Femur (tissue), 1 donor: ENCODE measurements around the gene CETN2.
"Not testable (repeated sequence)": the region's sequence is repeated elsewhere in the genome, so short reads cannot be mapped to it uniquely, and the experiment has no call there.

Experiments used
- DNase-seq: peaks from one replicate; pipeline ENCODE4 v3.0.0-alpha.2; 2017

The CETN2 gene

DNA sequence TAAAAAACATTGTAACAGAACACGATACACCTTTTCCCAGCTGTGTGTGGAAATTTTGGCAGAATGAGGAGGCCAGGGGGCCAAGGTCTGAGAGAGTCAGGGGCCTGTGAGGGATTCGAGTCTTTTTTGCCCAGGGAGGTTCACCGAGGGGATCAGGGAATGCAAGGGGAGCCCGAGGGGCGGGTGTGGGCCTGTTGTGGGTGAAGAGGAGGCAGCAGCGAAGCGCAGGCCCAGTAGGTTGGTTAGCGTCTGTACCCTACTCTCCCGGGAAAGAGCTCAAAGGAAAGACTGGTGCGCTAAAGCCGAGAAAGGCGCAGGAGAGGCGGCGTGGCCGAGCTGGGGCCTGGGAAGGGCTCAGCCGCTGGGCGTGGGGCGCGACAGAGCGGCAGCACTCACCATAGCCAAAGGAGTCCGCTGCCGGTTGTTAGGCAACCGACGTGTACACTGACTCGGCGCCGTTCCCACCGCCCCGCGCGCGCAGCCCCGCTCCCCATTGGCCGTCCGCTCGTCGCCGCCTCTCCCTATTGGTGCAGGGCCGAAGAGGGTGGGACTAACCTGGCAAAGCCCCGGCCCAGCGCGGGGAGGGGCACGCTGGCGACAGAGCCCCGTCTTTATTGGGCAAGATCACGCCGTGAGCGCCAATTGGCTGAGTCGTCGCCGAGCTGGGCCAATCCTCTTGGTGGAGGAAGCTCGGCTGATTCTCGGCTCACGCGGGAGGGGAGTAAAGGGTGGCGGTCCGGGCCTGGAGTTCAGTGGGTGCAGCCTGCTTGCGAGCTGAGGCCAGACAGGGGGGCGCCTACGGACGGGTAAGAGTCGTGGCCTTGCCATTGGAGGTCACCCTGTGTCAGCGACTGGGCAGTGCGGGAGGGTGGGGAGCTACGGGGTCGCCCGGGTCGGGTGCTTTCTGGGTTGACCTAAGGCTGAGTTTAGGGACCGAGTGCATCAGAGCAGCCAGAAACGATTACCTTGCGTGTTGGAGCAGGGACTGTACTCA is at the start of gene CETN2, which contains the start of gene NSDHL:
CETN2 (minus strand) TSS at position 446 of the 994 bp plus-strand sequence; CDS start at position 399, 47 bp downstream.
NSDHL (plus strand) TSS at position 752 of the 994 bp plus-strand sequence. CDS start 15,262 bp downstream, outside the sequence.
- peak; percentile 98 for DNase-seq

DNA sequence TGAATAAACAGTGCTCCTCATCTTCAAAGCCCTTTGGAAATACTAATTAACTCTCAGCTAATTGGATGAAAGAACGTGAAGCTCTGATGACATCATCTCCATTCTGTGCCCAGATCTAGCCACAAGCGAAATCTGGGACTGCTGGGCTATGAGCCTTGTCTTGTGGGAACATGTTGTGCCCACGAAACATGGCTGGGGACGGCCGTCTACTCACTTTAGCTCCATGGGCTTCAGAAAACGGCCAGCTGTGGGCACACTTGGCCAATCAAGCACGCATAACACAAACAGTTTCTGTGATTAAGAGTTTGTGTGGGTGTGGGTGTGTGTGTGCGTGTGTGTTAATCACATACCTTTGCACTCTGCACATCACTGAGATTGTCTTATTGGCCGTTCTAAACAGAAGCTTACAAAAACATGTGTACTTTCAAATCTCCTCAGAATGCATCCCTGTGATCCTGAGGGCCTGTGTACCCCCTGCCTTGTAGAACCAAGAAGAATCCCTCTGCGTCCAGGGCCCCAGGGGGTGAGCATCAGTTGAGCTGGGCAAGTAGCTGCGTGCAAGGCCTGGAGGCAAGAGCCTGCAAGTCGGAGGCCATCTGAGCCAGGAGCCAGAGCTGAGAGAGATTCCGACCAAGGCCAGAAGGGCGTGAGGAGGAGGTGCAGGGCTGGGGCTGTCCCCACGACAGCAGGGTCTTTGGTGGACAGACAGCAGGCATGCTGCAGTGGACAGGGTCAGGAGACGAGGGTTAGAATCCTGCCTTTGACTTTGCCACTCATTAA is 48.6 kb upstream of the CETN2 start:
- no peak for DNase-seq

DNA sequence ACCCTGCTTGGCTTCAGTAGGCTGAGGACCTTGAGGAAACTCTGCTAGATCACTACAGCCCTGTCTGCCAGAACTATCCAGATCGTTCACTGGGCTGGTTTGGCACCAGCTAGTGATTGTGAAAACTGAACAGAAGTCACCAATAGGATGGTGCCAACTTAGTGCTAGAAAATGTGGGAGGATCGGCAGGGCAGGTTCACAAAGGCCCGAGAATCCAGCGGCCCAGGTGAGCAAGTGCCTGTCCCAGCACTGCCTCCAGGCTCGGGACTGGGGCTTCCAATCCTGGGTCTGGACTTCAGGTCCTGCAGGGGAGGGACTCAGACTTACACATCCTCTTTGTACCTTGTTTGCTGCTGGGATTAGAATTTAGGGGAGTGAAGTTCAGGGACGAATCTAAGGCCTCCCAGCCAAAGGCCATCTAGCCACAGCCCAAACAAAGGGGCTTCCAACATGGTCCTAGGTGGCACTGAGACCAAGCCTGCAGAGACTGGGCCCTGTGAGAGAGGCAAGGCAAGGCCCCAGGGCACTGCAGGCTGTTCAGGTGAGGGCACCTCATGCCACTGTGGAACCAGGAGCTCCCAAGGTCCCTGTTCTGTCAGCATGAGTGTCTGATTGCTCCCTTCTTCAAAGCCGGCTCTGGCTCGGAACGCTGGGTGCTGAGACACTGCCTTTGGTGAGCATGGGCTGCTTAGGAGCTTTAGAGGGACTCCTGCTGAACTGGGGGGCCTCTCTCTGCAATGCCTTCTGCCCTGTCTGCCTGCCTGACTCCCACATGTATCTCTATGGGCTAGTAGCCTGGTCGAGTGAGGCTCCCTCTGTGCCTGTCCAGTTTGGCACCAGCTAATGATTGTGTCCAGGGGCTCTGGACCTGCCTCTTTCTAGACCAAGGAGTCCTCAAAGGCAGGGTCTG is 46.6 kb upstream of the CETN2 start:
- no peak for DNase-seq

- DNase-seq: no peak
These were observed 42.8 kb upstream of the CETN2 start for GRCh38 chrX:152873361-152873760.

DNA sequence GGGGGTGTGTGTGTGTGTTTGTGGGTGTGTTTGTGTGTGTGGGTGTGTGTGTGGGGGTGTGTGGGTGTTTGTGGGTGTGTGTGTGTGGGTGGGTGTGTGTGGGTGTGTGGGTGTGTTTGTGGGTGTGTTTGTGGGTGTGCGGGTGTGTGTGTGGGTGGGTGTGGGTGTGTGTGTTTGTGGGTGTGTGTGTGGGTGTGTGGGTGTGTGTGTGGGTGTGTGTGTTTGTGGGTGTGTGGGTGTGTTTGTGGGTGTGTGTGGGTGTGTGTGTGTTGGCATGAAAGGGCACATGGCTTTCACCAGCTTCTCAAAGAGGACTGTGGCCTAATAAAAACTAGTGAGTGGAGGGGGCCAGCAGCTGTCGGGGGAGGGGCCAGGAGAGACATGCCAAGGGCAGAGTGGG is 42.0 kb upstream of the CETN2 start:
- no peak for DNase-seq

DNA sequence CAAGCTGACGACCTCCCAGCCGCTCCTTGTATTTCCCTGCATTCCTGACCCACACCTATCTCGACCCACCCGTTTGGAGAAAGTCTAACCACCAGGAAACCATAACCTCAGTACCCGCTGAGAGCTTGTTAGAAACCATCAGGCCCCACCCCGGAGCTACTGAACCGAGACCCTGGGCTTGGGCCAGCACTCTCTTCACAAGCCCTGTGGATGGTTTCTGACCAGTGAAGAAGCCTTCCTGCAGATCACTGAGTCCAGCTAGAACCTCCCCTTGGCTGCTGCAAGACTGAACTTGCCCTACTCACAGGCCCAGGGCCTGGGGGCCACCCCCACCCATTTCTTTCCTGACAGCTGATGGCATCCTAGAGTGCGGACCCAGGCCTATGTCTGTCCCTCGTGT is 40.7 kb upstream of the CETN2 start:
- DNase-seq: no peak

GRCh38 chrX:152869972-152870371 is 39.4 kb upstream of the CETN2 start:
- no peak for DNase-seq

- DNase-seq: no peak
These were observed 35.8 kb upstream of the CETN2 start for GRCh38 chrX:152866386-152866785.

DNA sequence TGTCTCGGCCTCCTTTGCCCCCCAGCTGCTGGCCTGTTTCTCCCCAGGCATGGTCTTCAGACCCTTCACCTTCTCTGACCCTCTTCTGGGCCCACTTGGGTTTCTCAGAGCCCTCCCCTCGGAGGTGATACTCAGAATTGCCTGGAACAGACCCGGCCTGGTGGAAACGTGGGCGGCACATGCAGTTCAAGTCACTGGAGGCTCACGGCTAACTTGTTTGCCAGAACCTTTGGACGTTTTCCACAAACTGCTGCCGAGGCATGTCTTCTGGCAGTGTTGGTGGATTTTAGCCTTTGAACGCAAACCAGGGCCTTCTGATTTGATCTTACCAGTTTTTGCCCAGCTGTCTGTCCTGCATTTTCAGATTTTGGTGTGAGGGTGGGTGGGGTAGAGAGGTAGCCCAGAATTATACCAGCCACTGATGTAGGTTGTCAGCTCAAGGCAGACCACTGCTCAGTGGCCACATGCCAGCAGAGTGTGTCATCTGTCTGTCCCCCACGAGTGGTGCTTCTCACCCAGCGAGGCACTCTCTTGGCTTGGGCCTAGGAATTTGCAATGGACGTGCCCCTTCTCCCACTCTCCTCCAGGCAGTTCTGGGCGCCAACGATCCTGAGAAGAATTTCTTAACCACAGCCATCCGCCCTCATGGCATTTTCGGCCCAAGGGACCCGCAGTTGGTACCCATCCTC is 34.8 kb upstream of the CETN2 start:
- DNase-seq: no peak

DNA sequence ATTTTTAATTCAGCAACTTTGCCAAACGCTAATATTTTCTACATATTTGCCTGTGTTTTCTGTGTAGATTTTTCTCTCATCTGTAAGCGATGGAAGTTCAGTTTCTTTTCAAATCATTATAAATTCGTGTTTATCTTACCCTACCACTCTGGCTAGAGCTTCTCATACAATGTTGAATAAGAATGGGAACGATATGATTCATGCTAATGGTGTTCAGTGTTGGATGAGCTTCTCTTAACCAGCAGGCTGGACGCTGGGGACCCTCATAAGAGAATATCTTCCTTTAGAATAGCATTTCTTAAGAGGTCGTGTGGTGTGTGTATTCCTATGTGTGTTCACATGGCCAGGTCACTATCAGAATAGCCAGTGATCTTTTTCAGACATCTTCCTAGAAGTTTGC is 31.3 kb upstream of the CETN2 start:
- DNase-seq: no peak

DNA sequence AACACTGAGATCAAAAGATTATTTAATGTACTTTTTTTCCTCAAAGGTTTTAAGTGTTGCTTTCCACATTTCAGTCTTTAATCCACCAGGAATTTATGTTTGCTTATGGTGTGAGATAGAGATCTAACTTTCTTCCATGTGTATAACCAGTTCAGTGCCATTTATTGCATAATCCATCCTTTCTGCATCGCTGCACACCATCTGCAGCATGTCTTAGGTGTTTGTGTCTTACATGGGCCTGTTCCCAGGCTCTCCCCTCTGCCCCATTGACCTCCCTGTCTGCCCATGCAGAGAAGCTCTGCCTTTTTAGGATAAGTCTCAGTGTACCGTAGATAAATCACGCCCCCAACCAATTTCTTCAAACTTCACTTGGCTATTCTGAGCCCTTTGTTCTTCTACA is 30.6 kb upstream of the CETN2 start:
- no peak for DNase-seq

GRCh38 chrX:152853986-152854385 is 23.4 kb upstream of the CETN2 start:
- no peak for DNase-seq

GRCh38 chrX:152850465-152850864 is 19.9 kb upstream of the CETN2 start:
- no peak for DNase-seq

GRCh38 chrX:152847281-152847680 is 16.7 kb upstream of the CETN2 start:
- DNase-seq: no peak

GRCh38 chrX:152845618-152846240 is 15.2 kb upstream of the CETN2 start:
- DNase-seq: no peak

GRCh38 chrX:152844256-152844655 is 13.7 kb upstream of the CETN2 start:
- DNase-seq: no peak

- DNase-seq: no peak
These were observed 13.3 kb upstream of the CETN2 start for GRCh38 chrX:152843852-152844251.

GRCh38 chrX:152842772-152843338 is 12.3 kb upstream of the CETN2 start:
- DNase-seq: no peak

DNA sequence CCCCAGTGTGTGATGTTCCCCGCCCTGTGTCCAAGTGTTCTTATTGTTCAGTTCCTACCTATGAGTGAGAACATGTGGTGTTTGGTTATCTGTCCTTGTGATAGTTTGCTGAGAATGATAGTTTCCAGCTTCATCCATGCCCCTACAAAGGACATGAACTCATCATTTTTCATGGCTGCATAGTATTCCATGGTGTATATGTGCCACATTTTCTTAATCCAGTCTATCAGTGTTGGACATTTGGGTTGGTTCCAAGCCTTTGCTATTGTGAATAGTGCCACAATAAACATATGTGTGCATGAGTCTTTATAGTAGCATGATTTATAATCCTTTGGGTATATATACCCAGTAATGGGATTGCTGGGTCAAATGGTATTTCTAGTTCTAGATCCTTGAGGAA is 4.9 kb upstream of the CETN2 start:
- not testable (repeated sequence) for DNase-seq

- DNase-seq: no peak
These were observed 2.8 kb upstream of the CETN2 start for GRCh38 chrX:152833378-152833777.

DNA sequence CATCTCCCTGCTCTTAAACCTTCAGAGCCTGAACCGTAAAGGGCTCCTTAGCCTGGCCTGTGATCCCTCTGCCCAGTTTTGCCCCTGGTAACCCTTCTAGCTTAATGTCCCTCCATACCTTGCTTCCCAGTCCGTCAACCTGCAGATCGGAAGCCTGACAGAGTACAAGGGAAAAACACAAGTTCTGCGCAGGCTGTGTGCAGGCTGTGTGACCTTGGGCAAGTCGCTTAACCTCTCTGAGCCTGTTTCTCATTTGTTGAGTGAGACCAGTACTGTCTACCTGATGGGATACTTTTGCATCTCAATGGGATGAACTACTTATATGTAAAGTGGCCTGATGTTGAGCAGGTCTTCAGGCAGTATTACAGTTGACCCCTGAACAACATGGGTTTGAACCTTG is 2.0 kb upstream of the CETN2 start:
- no peak for DNase-seq
